ENCODE results near the gene ZFP57.

- peak; percentile 80 for TF ChIP-seq POLR2AphosphoS5 (IDR thresholded peaks at IDR 0.05; ENCODE audit: borderline replicate concordance, low read depth, low read length)
- no peak for TF ChIP-seq EZH2 (IDR thresholded peaks at IDR 0.05)
- TF ChIP-seq FOXP2 (optimal IDR thresholded peaks at IDR 0.05; ENCODE audit: control extremely low read depth, extremely low read length, insufficient read depth) = no peak
These were observed 31.0 kb downstream of the ZFP57 start for GRCh38 chr6:29649701-29650673.

Measured in SK-N-MC (cell line).